HEK293 (cell line): ENCODE measurements around the gene OR9K2.
"Not testable (repeated sequence)": the region's sequence is repeated elsewhere in the genome, so short reads cannot be mapped to it uniquely, and the experiment has no call there.

ENCODE experiments used
- CTCF ChIA-PET: fragments of 350-600 bp; formaldehyde crosslinking; extraction: SDS; loops from one replicate; lab custom pipeline; 2021; ENCODE audit warnings: antibody characterized with exemption; lab: Yijun Ruan, JAX
- POLR2A ChIA-PET: fragments of 300-600 bp; formaldehyde crosslinking; extraction: SDS; loops from one replicate; lab custom pipeline; 2020; ENCODE audit warnings: antibody characterized with exemption, inconsistent platforms; lab: Yijun Ruan, JAX
- H3K27ac ChIP-seq: fragments of 200-500 bp; sonication (Bioruptor generic); 2 replicates; pipeline ENCODE4 v1.5.1; 2014; ENCODE audit warnings: low read depth, low read length, control low read depth, inconsistent platforms; ENCODE audit errors: extremely low read depth
- H3K36me3 ChIP-seq, 2 experiments: fragments of 200-500 bp in 1 of 2; sonication (Bioruptor generic) in 1 of 2; 1 replicate in 1 of 2; 2 replicates in 1 of 2; pipeline ENCODE4 v1.5.1; 2014 to 2017; ENCODE audit warnings: inconsistent platforms in 2 of 2, low read length in 2 of 2; ENCODE audit not compliant: control insufficient read depth in 2 of 2, insufficient read depth in 1 of 2
- H3K4me1 ChIP-seq: fragments of 200-500 bp; sonication (Bioruptor generic); 2 replicates; pipeline ENCODE4 v1.5.1; 2014; ENCODE audit warnings: mild to moderate bottlenecking, low read length, inconsistent platforms; ENCODE audit not compliant: control insufficient read depth, insufficient read depth
- H3K4me3 ChIP-seq: 2 replicates; pipeline ENCODE4 v1.5.1; 2011; ENCODE audit warnings: low read depth, mild to moderate bottlenecking, control low read depth, low read length, moderate library complexity
- H3K9me3 ChIP-seq: fragments of 200-500 bp; sonication (Bioruptor generic); 2 replicates; pipeline ENCODE4 v1.5.1; 2014; ENCODE audit warnings: low read depth, low read length, inconsistent platforms; ENCODE audit not compliant: control insufficient read depth, insufficient read depth
- ELK4 ChIP-seq: IDR thresholded peaks from 2 replicates; pipeline ENCODE4 v1.6.1; 2011; ENCODE audit warnings: mild to moderate bottlenecking, low read depth, low read length, borderline replicate concordance
- GLI4 ChIP-seq: fragments of 450-650 bp; formaldehyde crosslinking; IDR thresholded peaks from 2 replicates; pipeline ENCODE4 v1.5.1; 2016; ENCODE audit warnings: missing biosample characterization, missing genetic modification characterization
- IKZF3 ChIP-seq: fragments of 450-650 bp; IDR thresholded peaks from 2 replicates; pipeline ENCODE4 v1.5.0; 2018; ENCODE audit warnings: missing biosample characterization, mild to moderate bottlenecking, missing genetic modification characterization, moderate library complexity
- KLF16 ChIP-seq: fragments of 450-650 bp; formaldehyde crosslinking; IDR thresholded peaks from 2 replicates; pipeline ENCODE4 v1.5.1; 2017; ENCODE audit warnings: missing biosample characterization, missing genetic modification characterization
- SCRT2 ChIP-seq: fragments of 450-650 bp; formaldehyde crosslinking; IDR thresholded peaks from 2 replicates; pipeline ENCODE4 v1.5.1; 2016; ENCODE audit warnings: missing biosample characterization, missing genetic modification characterization
- SETDB1 ChIP-seq: IDR thresholded peaks from one replicate; pipeline ENCODE4 v1.6.1; 2017; ENCODE audit warnings: mild to moderate bottlenecking, low read length, moderate library complexity, mixed read lengths; ENCODE audit not compliant: insufficient read length
- SP7 ChIP-seq: fragments of 450-650 bp; formaldehyde crosslinking; IDR thresholded peaks from 2 replicates; pipeline ENCODE4 v1.5.1; 2016; ENCODE audit warnings: missing biosample characterization, missing genetic modification characterization
- TCF7L2 ChIP-seq: IDR thresholded peaks from 2 replicates; pipeline ENCODE4 v1.6.1; 2011; ENCODE audit warnings: low read depth, mild to moderate bottlenecking, inconsistent platforms, low read length, moderate library complexity, borderline replicate concordance
- ZBTB8A ChIP-seq: fragments of 450-650 bp; formaldehyde crosslinking; IDR thresholded peaks from 2 replicates; pipeline ENCODE4 v1.5.1; 2016; ENCODE audit warnings: missing biosample characterization, missing genetic modification characterization
- ZNF157 ChIP-seq: fragments of 450-650 bp; formaldehyde crosslinking; IDR thresholded peaks from 2 replicates; pipeline ENCODE4 v1.5.1; 2016; ENCODE audit warnings: missing biosample characterization, missing genetic modification characterization
- ZNF16 ChIP-seq: fragments of 450-650 bp; formaldehyde crosslinking; IDR thresholded peaks from 2 replicates; pipeline ENCODE4 v1.5.1; 2016; ENCODE audit warnings: low read depth, missing biosample characterization, missing genetic modification characterization
- ZNF341 ChIP-seq: fragments of 450-650 bp; formaldehyde crosslinking; IDR thresholded peaks from 2 replicates; pipeline ENCODE4; 2016; ENCODE audit warnings: low read depth, missing biosample characterization, missing genetic modification characterization
- ZNF350 ChIP-seq: fragments of 450-650 bp; formaldehyde crosslinking; IDR thresholded peaks from 2 replicates; pipeline ENCODE4 v1.5.0; 2017; ENCODE audit warnings: missing biosample characterization, mild to moderate bottlenecking, missing genetic modification characterization
- ZNF433 ChIP-seq: fragments of 450-650 bp; formaldehyde crosslinking; IDR thresholded peaks from 2 replicates; pipeline ENCODE4 v1.5.1; 2016; ENCODE audit warnings: missing biosample characterization, missing genetic modification characterization, low read depth
- ZNF48 ChIP-seq: fragments of 450-650 bp; formaldehyde crosslinking; IDR thresholded peaks from 2 replicates; pipeline ENCODE4 v1.5.1; 2016; ENCODE audit warnings: missing biosample characterization, missing genetic modification characterization
- ZNF561 ChIP-seq: fragments of 450-650 bp; IDR thresholded peaks from 2 replicates; pipeline ENCODE4 v1.5.1; 2018; ENCODE audit warnings: missing biosample characterization, missing genetic modification characterization, borderline replicate concordance
- ZNF629 ChIP-seq: fragments of 450-650 bp; formaldehyde crosslinking; IDR thresholded peaks from 2 replicates; pipeline ENCODE4 v1.5.1; 2017; ENCODE audit warnings: missing biosample characterization, missing genetic modification characterization
- ZNF707 ChIP-seq: fragments of 450-650 bp; formaldehyde crosslinking; IDR thresholded peaks from 2 replicates; pipeline ENCODE4 v1.5.1; 2016; ENCODE audit warnings: missing biosample characterization, missing genetic modification characterization
- TF ChIP-seq, protein P1 (sequence below): fragments of 450-650 bp; IDR thresholded peaks from 2 replicates; pipeline ENCODE4 v1.5.1; 2018; ENCODE audit warnings: missing biosample characterization, mild to moderate bottlenecking, missing genetic modification characterization

Gene OR9K2

DNA sequence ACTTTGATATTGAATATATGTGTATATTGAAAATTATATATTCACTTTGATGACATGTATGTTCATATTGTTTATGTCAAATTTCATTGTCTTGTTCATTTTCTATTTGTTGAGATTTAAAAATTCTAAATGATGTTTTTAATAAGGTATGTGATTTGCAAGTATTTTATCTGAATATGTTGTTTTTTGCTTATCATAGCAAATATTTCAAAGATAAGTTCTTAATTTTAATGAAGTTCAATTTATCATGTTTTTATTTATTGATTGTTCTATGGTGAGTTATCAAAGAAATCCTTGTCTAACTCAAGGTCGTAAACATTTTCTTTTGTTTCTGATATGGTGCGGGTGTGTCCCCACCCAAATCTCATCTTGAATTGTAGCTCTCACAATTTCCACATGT lies 45.2 kb downstream of the OR9K2 start (continued):
- TF ChIP-seq ZNF16 (tag by site-specific recombination) = no peak

GRCh38 chr12:55171846-55172245 lies 45.6 kb downstream of the OR9K2 start:
- H3K9me3 ChIP-seq, H3K27ac ChIP-seq, H3K4me1 ChIP-seq, H3K4me3 ChIP-seq, POLR2A ChIA-PET, H3K36me3 ChIP-seq: not testable (repeated sequence)
- TF ChIP-seq SETDB1 = peak; percentile 29
- CTCF ChIA-PET = interaction anchor here (0.6 kb wide), 1 partner anchor 281 kb away, joined by 3 read pairs; no protein-coding TSS in a partner anchor

DNA sequence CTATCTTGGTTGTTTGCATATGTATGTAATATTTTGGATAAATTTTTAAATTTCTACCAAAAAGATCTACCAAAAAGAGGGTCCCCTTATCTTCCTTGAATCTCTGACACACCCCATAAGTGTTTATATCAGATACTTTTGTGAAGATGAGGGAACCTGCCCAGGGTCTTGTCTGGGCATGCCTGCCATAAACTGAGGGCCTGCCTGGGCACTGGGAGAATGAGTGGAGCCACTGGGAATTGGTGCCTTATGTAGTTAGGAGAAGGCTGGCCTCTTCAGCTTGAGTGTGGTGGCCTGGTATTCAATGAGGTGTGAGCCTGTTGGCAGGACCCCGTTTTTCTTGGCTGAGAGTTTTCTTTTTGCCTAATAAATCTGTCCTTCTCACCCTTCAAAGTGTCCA lies 46.5 kb downstream of the OR9K2 start:
- POLR2A ChIA-PET = no interaction called here
- no peak overlapping the region for H3K4me3 ChIP-seq
- H3K36me3 ChIP-seq = no peaks in the 10 kb centered on the region
- CTCF ChIA-PET = no interaction called here
- TF ChIP-seq IKZF3 (tag by site-specific recombination) (no peak), ZNF707 (tag by site-specific recombination) (no peak), ZNF629 (tag by site-specific recombination) (no peak), SP7 (tag by site-specific recombination) (no peak), ZNF341 (tag by site-specific recombination) (no peak)
- TF ChIP-seq, protein P1, sequence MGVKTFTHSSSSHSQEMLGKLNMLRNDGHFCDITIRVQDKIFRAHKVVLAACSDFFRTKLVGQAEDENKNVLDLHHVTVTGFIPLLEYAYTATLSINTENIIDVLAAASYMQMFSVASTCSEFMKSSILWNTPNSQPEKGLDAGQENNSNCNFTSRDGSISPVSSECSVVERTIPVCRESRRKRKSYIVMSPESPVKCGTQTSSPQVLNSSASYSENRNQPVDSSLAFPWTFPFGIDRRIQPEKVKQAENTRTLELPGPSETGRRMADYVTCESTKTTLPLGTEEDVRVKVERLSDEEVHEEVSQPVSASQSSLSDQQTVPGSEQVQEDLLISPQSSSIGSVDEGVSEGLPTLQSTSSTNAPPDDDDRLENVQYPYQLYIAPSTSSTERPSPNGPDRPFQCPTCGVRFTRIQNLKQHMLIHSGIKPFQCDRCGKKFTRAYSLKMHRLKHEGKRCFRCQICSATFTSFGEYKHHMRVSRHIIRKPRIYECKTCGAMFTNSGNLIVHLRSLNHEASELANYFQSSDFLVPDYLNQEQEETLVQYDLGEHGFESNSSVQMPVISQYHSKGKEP (tag by site-specific recombination) = no peak
- no peaks in the 10 kb centered on the region for H3K4me1 ChIP-seq
- no peaks in the 10 kb centered on the region for H3K9me3 ChIP-seq
- no peak overlapping the region for H3K27ac ChIP-seq

GRCh38 chr12:55173456-55173855 lies 47.2 kb downstream of the OR9K2 start:
- H3K4me1 ChIP-seq = no peaks in the 10 kb centered on the region
- no peak for TF ChIP-seq ZNF561 (tag by site-specific recombination)
- TF ChIP-seq ZBTB8A (tag by site-specific recombination) = no peak
- no peak for TF ChIP-seq ZNF157 (tag by site-specific recombination)
- no peak for TF ChIP-seq ELK4
- no peak for TF ChIP-seq GLI4 (tag by site-specific recombination)
- no peak for TF ChIP-seq TCF7L2
- no peak for TF ChIP-seq ZNF433 (tag by site-specific recombination)
- TF ChIP-seq SCRT2 = no peak
- no peak for TF ChIP-seq ZNF350 (tag by site-specific recombination)
- no peak for TF ChIP-seq ZNF48 (tag by site-specific recombination)
- TF ChIP-seq KLF16 (tag by site-specific recombination) = no peak
- TF ChIP-seq, all 188 proteins: peak for 0
- POLR2A ChIA-PET = no interaction called here
- Histone ChIP-seq H3K9me3 (no peaks in the 10 kb centered on the region), H3K36me3 (no peaks in the 10 kb centered on the region), H3K4me3 (no peak overlapping the region), H3K27ac (no peak overlapping the region)
- CTCF ChIA-PET = no interaction called here
